NOMO-1 (cell line): Measurements from ENCODE around the gene MS4A8.
A peak's percentile ranks its signal among the peaks of the same experiment; 100 is the strongest.
"Not testable (repeated sequence)": the region's sequence is repeated elsewhere in the genome, so short reads cannot be mapped to it uniquely, and the experiment has no call there.

Experiments used
- DNase-seq, 2 experiments: peaks; one replicate each; lab custom pipeline; 2025; ENCODE audit not compliant: unreplicated experiment in 2 of 2; lab: John Stamatoyannopoulos, UW

The MS4A8 gene

GRCh38 chr11:60724420-60724819 lies 25.0 kb downstream of the MS4A8 start, which contains the start of gene MS4A18:
MS4A18 (plus strand) TSS chr11:60724720.
- no peak for DNase-seq

GRCh38 chr11:60725592-60725991 lies 26.2 kb downstream of the MS4A8 start:
- DNase-seq, result no peak

GRCh38 chr11:60731586-60731985 lies 32.2 kb downstream of the MS4A8 start:
- no peak for DNase-seq

- no peak for DNase-seq
Measured at GRCh38 chr11:60734279-60734678, 34.9 kb downstream of the MS4A8 start.

- no peak for DNase-seq
Measured at GRCh38 chr11:60739114-60739513, 39.7 kb downstream of the MS4A8 start.

- no peak for DNase-seq
Measured at GRCh38 chr11:60740573-60740972, 41.2 kb downstream of the MS4A8 start.

- no peak for DNase-seq
Measured at GRCh38 chr11:60741421-60741820, 42.0 kb downstream of the MS4A8 start.

- DNase-seq, result no peak
Measured at GRCh38 chr11:60743058-60743457, 43.6 kb downstream of the MS4A8 start.

GRCh38 chr11:60744114-60744513 lies 44.7 kb downstream of the MS4A8 start:
- no peak for DNase-seq

- no peak for DNase-seq
Measured at GRCh38 chr11:60747359-60747873, 48.0 kb downstream of the MS4A8 start.

- DNase-seq, result no peak
Measured at GRCh38 chr11:60748225-60748624, 48.8 kb downstream of the MS4A8 start.

- no peak for DNase-seq
Measured at GRCh38 chr11:60748821-60749220, 49.4 kb downstream of the MS4A8 start.

- DNase-seq, result no peak
Measured at GRCh38 chr11:60750911-60751310, 51.5 kb downstream of the MS4A8 start.

GRCh38 chr11:60753309-60753708 lies 53.9 kb downstream of the MS4A8 start:
- DNase-seq, result no peak

- DNase-seq, result no peak
Measured at GRCh38 chr11:60754887-60755286, 55.5 kb downstream of the MS4A8 start.

- peak in 1 of 2 experiments; percentile 6 for DNase-seq
Measured at GRCh38 chr11:60756307-60757032, 57.1 kb downstream of the MS4A8 start, which contains the start of gene MS4A15. MS4A15 (plus strand) TSS chr11:60756867; CDS start chr11:60763734, 6,867 bp downstream.

- DNase-seq, result no peak
Measured at GRCh38 chr11:60757231-60757800, 57.9 kb downstream of the MS4A8 start.

- DNase-seq, result not testable (repeated sequence)
Measured at GRCh38 chr11:60758671-60759070, 59.3 kb downstream of the MS4A8 start.

- DNase-seq, result peak in 1 of 2 experiments; percentile 53
Measured at GRCh38 chr11:60759438-60760225, 60.2 kb downstream of the MS4A8 start.

GRCh38 chr11:60761436-60762190 lies 62.2 kb downstream of the MS4A8 start:
- DNase-seq, result peak in 1 of 2 experiments; percentile 33
